Measurements from ENCODE around the gene LASP1NB.

GRCh38 chr17:38914741-38915638 is 10.4 kb upstream of the LASP1NB start:
- TF ChIP-seq EZH2phosphoT487 (IDR thresholded peaks at IDR 0.05; ENCODE audit: insufficient read depth, low read depth) = no peak
- no peak for TF ChIP-seq EZH2 (IDR thresholded peaks at IDR 0.05; ENCODE audit: insufficient read depth, poor library complexity, severe bottlenecking)
